ENCODE results near the gene DIDO1. TPM values are rescaled to one million over a fixed set of nuclear protein-coding genes. Genes with fewer than 3 reads are reported as not detected.

The DIDO1 gene
- total RNA-seq, 1 experiment from 2014 or later: 85.9 TPM

GRCh38 chr20:62834967-62835730 lies 91.2 kb downstream of the DIDO1 start:
- Histone ChIP-seq H2BK15ac (ENCODE audit: low read depth, low read length) (no peak overlapping the region), H3T11ph (ENCODE audit: low read length) (no peak overlapping the region), H3K79me2 (ENCODE audit: insufficient read depth, low read length) (no peaks in the 10 kb centered on the region), H4K8ac (replicated peaks; ENCODE audit: insufficient read length, low read depth, low read length) (no peak overlapping the region), H3K14ac (ENCODE audit: insufficient read depth, low read length) (no peak overlapping the region), H3K23ac (ENCODE audit: insufficient read length, low read depth, low read length) (no peak overlapping the region), H3K79me1 (ENCODE audit: insufficient read depth, low read depth, low read length, poor library complexity, severe bottlenecking) (no peaks in the 10 kb centered on the region), H3K27ac (ENCODE audit: insufficient read length, low read depth, low read length) (no peak overlapping the region), H4K20me1 (ENCODE audit: control insufficient read depth, insufficient read depth, insufficient read length) (no peaks in the 10 kb centered on the region), H2AK5ac (ENCODE audit: insufficient read length, low read length) (no peak overlapping the region), H4K5ac (ENCODE audit: insufficient read length, low read depth, low read length) (no peak overlapping the region), H2BK5ac (ENCODE audit: insufficient read length, low read length) (no peak overlapping the region), H3K18ac (ENCODE audit: insufficient read length, low read depth, low read length) (no peak overlapping the region), H3K9me3 (ENCODE audit: control insufficient read depth, low read depth, low read length) (no peaks in the 10 kb centered on the region), H3K27me3 (ENCODE audit: insufficient read depth, low read length) (no peaks in the 10 kb centered on the region), H4K91ac (ENCODE audit: insufficient read length, low read depth, low read length) (no peak overlapping the region), H3K4me1 (ENCODE audit: insufficient read depth, low read length) (peaks cover 2% of the 10 kb centered on the region; the same call in 1 of the 2 replicates), H2BK20ac (ENCODE audit: low read depth, low read length, poor library complexity, severe bottlenecking) (no peak overlapping the region), H2BK120ac (ENCODE audit: low read depth, low read length, poor library complexity, severe bottlenecking) (no peak overlapping the region), H2BK12ac (ENCODE audit: insufficient read length, low read depth, low read length) (no peak overlapping the region), H3K9ac (ENCODE audit: extremely low read depth, insufficient read length, low read length) (no peak overlapping the region), H3K4ac (ENCODE audit: low read depth, low read length) (no peak overlapping the region), H2AFZ (ENCODE audit: low read length) (no peak overlapping the region), H3K23me2 (ENCODE audit: insufficient read length, low read depth, low read length, poor library complexity, severe bottlenecking) (no peaks in the 10 kb centered on the region), H3K4me2 (ENCODE audit: insufficient read depth, insufficient read length, low read length) (no peak overlapping the region), H3K56ac (ENCODE audit: insufficient read length, low read depth, low read length) (no peak overlapping the region)
- Mint-ChIP-seq H3K4me1 (peaks cover 12 to 29% of the 10 kb centered on the region in 2 experiments), H3K27ac (peak overlapping the region in 2 of 3 experiments; percentile 11 to 57; a peak in 3 of 7 replicates), H3K27me3 (ENCODE audit: low read depth) (no peaks in the 10 kb centered on the region), H3K36me3 (ENCODE audit: insufficient read depth in 1 of 3, low read depth in 3 of 3) (peaks cover 2 to 68% (median 49%) of the 10 kb centered on the region in 3 experiments; a peak in 5 of 7 replicates), H3K4me3 (no peak overlapping the region), H3K9me3 (0 out of 5 replicates have a peak, but pooled peaks cover 0 to 3% of the 10 kb centered on the region in 2 experiments)
- WGBS (ENCODE audit: extremely low coverage, insufficient read length, low lambda C conversion rate): no CpG with 5 or more reads among the region's 24 CpGs
- no peak for DNase-seq
- no peak for TF ChIP-seq CTCF (conservative IDR thresholded peaks at IDR 0.05)
